HepG2 (cell line): ENCODE measurements around the gene PUS1.

Experiments
- SIN3B ChIP-seq: fragments of 150-350 bp; IDR thresholded peaks from 2 replicates; pipeline ENCODE4 v1.6.1; 2014; ENCODE audit warnings: low read length
- ZBTB21 ChIP-seq: sonication (generic); formaldehyde crosslinking; IDR thresholded peaks from 2 replicates; pipeline ENCODE4 v1.4.0; 2020; ENCODE audit warnings: missing genetic modification reagents

DNA sequence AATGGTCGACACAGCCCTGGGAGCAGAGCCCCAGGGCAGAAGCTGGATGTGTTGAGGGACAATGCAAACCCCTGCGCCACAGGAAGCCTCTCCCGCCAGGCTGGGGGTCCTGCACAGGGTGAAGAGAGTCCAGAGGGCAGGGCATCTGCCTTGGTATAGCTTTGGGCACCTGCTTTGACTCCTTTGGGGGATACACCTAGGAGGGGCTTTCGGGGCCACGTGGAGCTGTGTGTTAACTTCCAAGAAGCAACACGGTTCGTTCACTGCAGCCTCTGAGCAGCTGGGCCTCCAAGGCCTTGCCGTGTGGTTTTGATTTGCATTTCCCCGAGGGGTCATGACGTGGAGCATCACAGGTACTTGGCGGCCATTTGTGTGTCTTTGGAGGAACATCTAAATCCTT lies 5.8 kb upstream of the PUS1 start:
- TF ChIP-seq ZBTB21 (no peak), SIN3B (no peak)
